Measurements from ENCODE around the gene POLR3H. TPM values are rescaled to one million over a fixed set of nuclear protein-coding genes. Genes with fewer than 3 reads are reported as not detected.

Gene POLR3H
- total RNA-seq, 1 experiment from 2014 or later, result 47.6 TPM

DNA sequence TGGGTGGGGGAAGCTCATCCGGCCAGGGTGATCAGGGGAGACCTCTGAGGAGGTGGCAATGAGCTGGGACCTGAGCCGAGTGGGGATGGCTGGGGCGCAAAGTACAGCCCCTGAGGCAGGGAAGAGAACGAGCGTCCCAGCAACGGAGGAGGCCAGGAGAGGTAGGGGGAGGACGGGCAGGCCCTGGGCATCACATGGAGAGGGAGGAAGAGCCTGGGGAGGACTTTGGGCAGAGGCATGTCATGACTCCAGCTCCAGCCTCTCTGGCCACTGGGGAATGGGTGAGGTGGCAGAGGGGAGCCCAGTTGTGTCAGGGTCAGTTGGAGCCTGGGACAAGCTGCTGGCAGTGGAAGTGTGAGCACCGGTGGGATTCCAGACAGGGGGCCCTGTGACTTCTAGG lies 33.8 kb upstream of the POLR3H start:
- no peak overlapping the region for H3K4me2 ChIP-seq
- H3F3A ChIP-seq (ENCODE audit: insufficient read depth, low read depth), result no peaks in the 10 kb centered on the region
- H3K27me3 ChIP-seq (ENCODE audit: insufficient read depth, low read depth), result no peaks in the 10 kb centered on the region
- no peaks in the 10 kb centered on the region for H4K20me1 ChIP-seq (ENCODE audit: insufficient read depth)
- no peaks in the 10 kb centered on the region for H3K36me3 ChIP-seq (ENCODE audit: low read depth)
- ChIA-PET CTCF (no interaction called here), POLR2A (ENCODE audit: unreplicated experiment) (no interaction called here)
- H3K4me3 ChIP-seq, result no peak overlapping the region
- DNase-seq, result no peak
- intact Hi-C loops (cut with micrococcal nuclease; ENCODE audit: unreplicated experiment), result no loop called here
- TF ChIP-seq, protein P1, sequence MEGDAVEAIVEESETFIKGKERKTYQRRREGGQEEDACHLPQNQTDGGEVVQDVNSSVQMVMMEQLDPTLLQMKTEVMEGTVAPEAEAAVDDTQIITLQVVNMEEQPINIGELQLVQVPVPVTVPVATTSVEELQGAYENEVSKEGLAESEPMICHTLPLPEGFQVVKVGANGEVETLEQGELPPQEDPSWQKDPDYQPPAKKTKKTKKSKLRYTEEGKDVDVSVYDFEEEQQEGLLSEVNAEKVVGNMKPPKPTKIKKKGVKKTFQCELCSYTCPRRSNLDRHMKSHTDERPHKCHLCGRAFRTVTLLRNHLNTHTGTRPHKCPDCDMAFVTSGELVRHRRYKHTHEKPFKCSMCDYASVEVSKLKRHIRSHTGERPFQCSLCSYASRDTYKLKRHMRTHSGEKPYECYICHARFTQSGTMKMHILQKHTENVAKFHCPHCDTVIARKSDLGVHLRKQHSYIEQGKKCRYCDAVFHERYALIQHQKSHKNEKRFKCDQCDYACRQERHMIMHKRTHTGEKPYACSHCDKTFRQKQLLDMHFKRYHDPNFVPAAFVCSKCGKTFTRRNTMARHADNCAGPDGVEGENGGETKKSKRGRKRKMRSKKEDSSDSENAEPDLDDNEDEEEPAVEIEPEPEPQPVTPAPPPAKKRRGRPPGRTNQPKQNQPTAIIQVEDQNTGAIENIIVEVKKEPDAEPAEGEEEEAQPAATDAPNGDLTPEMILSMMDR (conservative IDR thresholded peaks at IDR 0.05), result no peak
- no peak for TF ChIP-seq EZH2 (IDR thresholded peaks at IDR 0.05; ENCODE audit: low read depth)
- H2AFZ ChIP-seq, result no peak overlapping the region
- H3K27ac ChIP-seq, result no peak overlapping the region
- no peaks in the 10 kb centered on the region for H3K79me2 ChIP-seq (ENCODE audit: low read depth)
- H3K9me2 ChIP-seq (ENCODE audit: insufficient read depth), result no peaks in the 10 kb centered on the region
- no peaks in the 10 kb centered on the region for H3K9me3 ChIP-seq (ENCODE audit: insufficient read depth, low read depth)
- BruUV-seq (replicated peaks), result no TSS peak
- H3K4me1 ChIP-seq (replicated peaks; ENCODE audit: insufficient read depth), result no peaks in the 10 kb centered on the region

GRCh38 chr22:41576877-41577276 lies 32.6 kb upstream of the POLR3H start:
- TF ChIP-seq, protein P1 (conservative IDR thresholded peaks at IDR 0.05), result peak; percentile 88
- no peak for TF ChIP-seq EZH2 (IDR thresholded peaks at IDR 0.05; ENCODE audit: low read depth)
- no peaks in the 10 kb centered on the region for H3K36me3 ChIP-seq (ENCODE audit: low read depth)
- peak; percentile 63 to 67 for DNase-seq
- ChIA-PET POLR2A (ENCODE audit: unreplicated experiment) (interaction anchor here (0.6 kb wide), 1 partner anchor 333 kb away, joined by 4 read pairs; no protein-coding TSS in a partner anchor), CTCF (interaction anchor here (1.6 kb wide), 1 partner anchor 33 kb away, joined by 3 read pairs; no protein-coding TSS in a partner anchor)
- no peak overlapping the region for H3K4me3 ChIP-seq
- H3K4me2 ChIP-seq, result no peak overlapping the region
- H3K9me3 ChIP-seq (ENCODE audit: insufficient read depth, low read depth), result no peaks in the 10 kb centered on the region
- no peaks in the 10 kb centered on the region for H3K79me2 ChIP-seq (ENCODE audit: low read depth)
- no peaks in the 10 kb centered on the region for H3F3A ChIP-seq (ENCODE audit: insufficient read depth, low read depth)
- intact Hi-C loops (cut with micrococcal nuclease; ENCODE audit: unreplicated experiment), result no loop called here
- no peak overlapping the region for H2AFZ ChIP-seq
- no peak overlapping the region for H3K27ac ChIP-seq
- no peaks in the 10 kb centered on the region for H4K20me1 ChIP-seq (ENCODE audit: insufficient read depth)
- no peaks in the 10 kb centered on the region for H3K4me1 ChIP-seq (replicated peaks; ENCODE audit: insufficient read depth)
- H3K9me2 ChIP-seq (ENCODE audit: insufficient read depth), result no peaks in the 10 kb centered on the region
- BruUV-seq (replicated peaks), result TSS peak; percentile 13
- H3K27me3 ChIP-seq (ENCODE audit: insufficient read depth, low read depth), result no peaks in the 10 kb centered on the region

GRCh38 chr22:41575533-41575932 lies 31.3 kb upstream of the POLR3H start:
- Histone ChIP-seq H4K20me1 (ENCODE audit: insufficient read depth) (no peaks in the 10 kb centered on the region), H3K4me3 (no peak overlapping the region), H3F3A (ENCODE audit: insufficient read depth, low read depth) (no peaks in the 10 kb centered on the region), H2AFZ (no peak overlapping the region), H3K27me3 (ENCODE audit: insufficient read depth, low read depth) (no peaks in the 10 kb centered on the region), H3K9me3 (ENCODE audit: insufficient read depth, low read depth) (no peaks in the 10 kb centered on the region), H3K36me3 (ENCODE audit: low read depth) (no peaks in the 10 kb centered on the region), H3K79me2 (ENCODE audit: low read depth) (no peaks in the 10 kb centered on the region), H3K4me2 (no peak overlapping the region), H3K9me2 (ENCODE audit: insufficient read depth) (no peaks in the 10 kb centered on the region), H3K4me1 (replicated peaks; ENCODE audit: insufficient read depth) (no peaks in the 10 kb centered on the region), H3K27ac (no peak overlapping the region)
- CTCF ChIA-PET, result no interaction called here
- DNase-seq, result no peak
- BruUV-seq (replicated peaks), result no TSS peak
- TF ChIP-seq, protein P1 (conservative IDR thresholded peaks at IDR 0.05), result no peak
- TF ChIP-seq EZH2 (IDR thresholded peaks at IDR 0.05; ENCODE audit: low read depth), result no peak
- intact Hi-C loops (cut with micrococcal nuclease; ENCODE audit: unreplicated experiment), result no loop called here
- POLR2A ChIA-PET (ENCODE audit: unreplicated experiment), result no interaction called here

All from PC-9 (cell line).